GM19099 (cell line): ENCODE measurements around the gene RASSF3.

Experiments used
- POLR2A ChIP-seq: IDR thresholded peaks from 3 replicates; pipeline ENCODE4 v1.6.1; 2011; ENCODE audit warnings: low read depth; ENCODE audit not compliant: insufficient read length; ENCODE audit errors: extremely low read depth

RASSF3 gene

GRCh38 chr12:64671681-64672080 lies 61.4 kb downstream of the RASSF3 start:
- no peak for TF ChIP-seq POLR2A

GRCh38 chr12:64672925-64673409 lies 62.7 kb downstream of the RASSF3 start:
- TF ChIP-seq POLR2A = no peak

GRCh38 chr12:64673490-64674169 lies 63.3 kb downstream of the RASSF3 start:
- TF ChIP-seq POLR2A = no peak

- TF ChIP-seq POLR2A = no peak
Observed at GRCh38 chr12:64674367-64674922, 64.2 kb downstream of the RASSF3 start.

- TF ChIP-seq POLR2A = no peak
Observed at GRCh38 chr12:64675795-64676194, 65.5 kb downstream of the RASSF3 start.

- TF ChIP-seq POLR2A = no peak
Observed at GRCh38 chr12:64678248-64678647, 68.0 kb downstream of the RASSF3 start.

- no peak for TF ChIP-seq POLR2A
Observed at GRCh38 chr12:64678835-64679234, 68.5 kb downstream of the RASSF3 start.

GRCh38 chr12:64679487-64680001 lies 69.2 kb downstream of the RASSF3 start:
- no peak for TF ChIP-seq POLR2A

- no peak for TF ChIP-seq POLR2A
Observed at GRCh38 chr12:64680235-64680634, 69.9 kb downstream of the RASSF3 start.

- no peak for TF ChIP-seq POLR2A
Observed at GRCh38 chr12:64681200-64682052, 71.1 kb downstream of the RASSF3 start.

- no peak for TF ChIP-seq POLR2A
Observed at GRCh38 chr12:64682572-64683277, 72.4 kb downstream of the RASSF3 start.

GRCh38 chr12:64683816-64684543 lies 73.7 kb downstream of the RASSF3 start:
- TF ChIP-seq POLR2A = no peak

GRCh38 chr12:64685050-64685449 lies 74.8 kb downstream of the RASSF3 start:
- TF ChIP-seq POLR2A = no peak

GRCh38 chr12:64685605-64686004 lies 75.3 kb downstream of the RASSF3 start:
- TF ChIP-seq POLR2A = no peak

- TF ChIP-seq POLR2A = no peak
Observed at GRCh38 chr12:64687816-64688215, 77.5 kb downstream of the RASSF3 start.

- TF ChIP-seq POLR2A = no peak
Observed at GRCh38 chr12:64688219-64688618, 77.9 kb downstream of the RASSF3 start.
